Measurements from ENCODE around the gene KRABD2.
"Not testable (repeated sequence)": the region's sequence is repeated elsewhere in the genome, so short reads cannot be mapped to it uniquely, and the experiment has no call there.

DNA sequence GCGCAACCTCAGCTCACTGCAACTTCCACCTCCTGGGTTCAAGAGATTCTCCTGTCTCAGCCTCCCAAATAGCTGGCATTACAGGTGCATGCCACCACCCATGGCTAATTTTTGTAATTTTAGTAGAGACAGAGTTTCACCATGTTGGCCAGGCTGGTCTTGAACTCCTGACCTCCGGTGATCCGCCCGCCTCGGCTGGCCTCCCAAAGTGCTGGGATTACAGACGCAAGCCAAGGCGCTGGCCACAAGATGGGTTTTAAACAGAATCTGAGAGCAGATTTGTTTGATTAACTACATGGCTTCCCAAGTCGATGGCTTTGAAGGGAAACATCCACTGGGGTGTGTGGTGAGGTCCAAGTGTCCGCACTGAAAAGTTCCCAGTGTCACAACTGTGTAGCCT, 18.0 kb upstream of the KRABD2 start:
- TF ChIP-seq, protein P1, sequence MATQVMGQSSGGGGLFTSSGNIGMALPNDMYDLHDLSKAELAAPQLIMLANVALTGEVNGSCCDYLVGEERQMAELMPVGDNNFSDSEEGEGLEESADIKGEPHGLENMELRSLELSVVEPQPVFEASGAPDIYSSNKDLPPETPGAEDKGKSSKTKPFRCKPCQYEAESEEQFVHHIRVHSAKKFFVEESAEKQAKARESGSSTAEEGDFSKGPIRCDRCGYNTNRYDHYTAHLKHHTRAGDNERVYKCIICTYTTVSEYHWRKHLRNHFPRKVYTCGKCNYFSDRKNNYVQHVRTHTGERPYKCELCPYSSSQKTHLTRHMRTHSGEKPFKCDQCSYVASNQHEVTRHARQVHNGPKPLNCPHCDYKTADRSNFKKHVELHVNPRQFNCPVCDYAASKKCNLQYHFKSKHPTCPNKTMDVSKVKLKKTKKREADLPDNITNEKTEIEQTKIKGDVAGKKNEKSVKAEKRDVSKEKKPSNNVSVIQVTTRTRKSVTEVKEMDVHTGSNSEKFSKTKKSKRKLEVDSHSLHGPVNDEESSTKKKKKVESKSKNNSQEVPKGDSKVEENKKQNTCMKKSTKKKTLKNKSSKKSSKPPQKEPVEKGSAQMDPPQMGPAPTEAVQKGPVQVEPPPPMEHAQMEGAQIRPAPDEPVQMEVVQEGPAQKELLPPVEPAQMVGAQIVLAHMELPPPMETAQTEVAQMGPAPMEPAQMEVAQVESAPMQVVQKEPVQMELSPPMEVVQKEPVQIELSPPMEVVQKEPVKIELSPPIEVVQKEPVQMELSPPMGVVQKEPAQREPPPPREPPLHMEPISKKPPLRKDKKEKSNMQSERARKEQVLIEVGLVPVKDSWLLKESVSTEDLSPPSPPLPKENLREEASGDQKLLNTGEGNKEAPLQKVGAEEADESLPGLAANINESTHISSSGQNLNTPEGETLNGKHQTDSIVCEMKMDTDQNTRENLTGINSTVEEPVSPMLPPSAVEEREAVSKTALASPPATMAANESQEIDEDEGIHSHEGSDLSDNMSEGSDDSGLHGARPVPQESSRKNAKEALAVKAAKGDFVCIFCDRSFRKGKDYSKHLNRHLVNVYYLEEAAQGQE (IDR thresholded peaks at IDR 0.05; ENCODE audit: unreplicated experiment): not testable (repeated sequence)
- TF ChIP-seq, protein P2, sequence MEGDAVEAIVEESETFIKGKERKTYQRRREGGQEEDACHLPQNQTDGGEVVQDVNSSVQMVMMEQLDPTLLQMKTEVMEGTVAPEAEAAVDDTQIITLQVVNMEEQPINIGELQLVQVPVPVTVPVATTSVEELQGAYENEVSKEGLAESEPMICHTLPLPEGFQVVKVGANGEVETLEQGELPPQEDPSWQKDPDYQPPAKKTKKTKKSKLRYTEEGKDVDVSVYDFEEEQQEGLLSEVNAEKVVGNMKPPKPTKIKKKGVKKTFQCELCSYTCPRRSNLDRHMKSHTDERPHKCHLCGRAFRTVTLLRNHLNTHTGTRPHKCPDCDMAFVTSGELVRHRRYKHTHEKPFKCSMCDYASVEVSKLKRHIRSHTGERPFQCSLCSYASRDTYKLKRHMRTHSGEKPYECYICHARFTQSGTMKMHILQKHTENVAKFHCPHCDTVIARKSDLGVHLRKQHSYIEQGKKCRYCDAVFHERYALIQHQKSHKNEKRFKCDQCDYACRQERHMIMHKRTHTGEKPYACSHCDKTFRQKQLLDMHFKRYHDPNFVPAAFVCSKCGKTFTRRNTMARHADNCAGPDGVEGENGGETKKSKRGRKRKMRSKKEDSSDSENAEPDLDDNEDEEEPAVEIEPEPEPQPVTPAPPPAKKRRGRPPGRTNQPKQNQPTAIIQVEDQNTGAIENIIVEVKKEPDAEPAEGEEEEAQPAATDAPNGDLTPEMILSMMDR (conservative IDR thresholded peaks at IDR 0.05; ENCODE audit: low read depth in 2 of 2): not testable (repeated sequence)
- TF ChIP-seq POLR2AphosphoS5 (IDR thresholded peaks at IDR 0.05; ENCODE audit: low read depth); CREB1 (CRISPR knock-in tag; IDR thresholded peaks at IDR 0.05; ENCODE audit: low read depth); EZH2phosphoT487 (IDR thresholded peaks at IDR 0.05; ENCODE audit: unreplicated experiment); EZH2 (IDR thresholded peaks at IDR 0.05; ENCODE audit: low read depth, unreplicated experiment); ZNF114 (CRISPR knock-in tag; IDR thresholded peaks at IDR 0.05); ZNF331 (CRISPR knock-in tag; IDR thresholded peaks at IDR 0.05; ENCODE audit: low read depth); JUNB (IDR thresholded peaks at IDR 0.05; ENCODE audit: unreplicated experiment); STAT1 (IDR thresholded peaks at IDR 0.05; ENCODE audit: unreplicated experiment): not testable (repeated sequence)
- TF ChIP-seq, protein P3, sequence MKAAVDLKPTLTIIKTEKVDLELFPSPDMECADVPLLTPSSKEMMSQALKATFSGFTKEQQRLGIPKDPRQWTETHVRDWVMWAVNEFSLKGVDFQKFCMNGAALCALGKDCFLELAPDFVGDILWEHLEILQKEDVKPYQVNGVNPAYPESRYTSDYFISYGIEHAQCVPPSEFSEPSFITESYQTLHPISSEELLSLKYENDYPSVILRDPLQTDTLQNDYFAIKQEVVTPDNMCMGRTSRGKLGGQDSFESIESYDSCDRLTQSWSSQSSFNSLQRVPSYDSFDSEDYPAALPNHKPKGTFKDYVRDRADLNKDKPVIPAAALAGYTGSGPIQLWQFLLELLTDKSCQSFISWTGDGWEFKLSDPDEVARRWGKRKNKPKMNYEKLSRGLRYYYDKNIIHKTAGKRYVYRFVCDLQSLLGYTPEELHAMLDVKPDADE (IDR thresholded peaks at IDR 0.05): not testable (repeated sequence)

All from GM23338 (cell line).